Measurements from ENCODE around the gene PPP1R1C.

Gene PPP1R1C

DNA sequence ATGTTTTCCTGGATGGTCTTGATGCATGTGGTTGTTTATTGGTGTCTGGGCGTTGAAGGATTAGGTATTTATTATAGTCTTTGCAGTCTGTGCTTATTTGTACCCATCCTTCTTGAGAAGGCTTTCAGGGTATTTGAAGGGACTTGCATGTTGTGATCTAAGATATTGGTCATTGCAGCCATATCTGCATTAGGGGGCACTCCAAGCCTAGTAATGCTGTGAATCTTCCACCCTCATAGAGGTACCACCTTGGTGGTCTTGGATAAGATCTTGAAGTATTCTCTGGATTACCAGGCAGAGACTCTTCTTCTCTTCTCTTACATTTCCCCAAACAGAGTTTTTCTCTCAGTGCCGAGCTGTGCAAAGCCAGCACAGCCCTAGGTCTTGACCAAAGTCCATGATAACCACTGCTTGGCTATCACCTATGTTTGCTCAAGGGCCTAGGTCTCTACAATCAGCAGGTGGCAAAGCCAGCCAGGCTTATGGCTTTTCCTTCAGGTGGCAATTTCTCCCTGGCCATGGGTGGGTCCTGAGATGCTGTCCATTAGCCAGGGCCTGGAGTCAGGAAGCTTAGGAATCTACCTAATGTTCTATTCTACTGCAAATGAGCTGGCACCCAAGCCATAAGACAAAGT lies 15.4 kb upstream of the PPP1R1C start:
- intact Hi-C loops (cut with DNase I): no loop called here
- no peak for DNase-seq

DNA sequence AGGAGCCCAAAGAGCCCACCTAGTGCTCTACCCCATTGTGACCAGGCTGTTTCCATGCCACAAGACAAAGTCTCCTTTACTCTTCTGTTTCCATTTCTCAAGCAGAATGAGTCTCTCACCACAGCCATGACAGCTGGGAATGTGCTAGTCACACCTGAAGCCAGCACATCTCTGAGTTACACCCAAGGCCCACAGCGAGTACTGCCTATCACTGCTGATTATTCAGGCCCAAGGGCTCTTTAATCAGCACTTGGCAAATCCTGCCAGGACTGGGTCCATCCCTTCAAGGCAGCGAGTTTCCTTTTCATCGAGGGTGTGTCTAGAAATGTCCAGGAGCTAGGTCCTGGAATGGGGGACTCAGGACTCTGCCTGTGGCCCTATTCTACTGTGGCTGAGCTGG lies 14.6 kb upstream of the PPP1R1C start:
- intact Hi-C loops (cut with DNase I): no loop called here
- no peak for DNase-seq

DNA sequence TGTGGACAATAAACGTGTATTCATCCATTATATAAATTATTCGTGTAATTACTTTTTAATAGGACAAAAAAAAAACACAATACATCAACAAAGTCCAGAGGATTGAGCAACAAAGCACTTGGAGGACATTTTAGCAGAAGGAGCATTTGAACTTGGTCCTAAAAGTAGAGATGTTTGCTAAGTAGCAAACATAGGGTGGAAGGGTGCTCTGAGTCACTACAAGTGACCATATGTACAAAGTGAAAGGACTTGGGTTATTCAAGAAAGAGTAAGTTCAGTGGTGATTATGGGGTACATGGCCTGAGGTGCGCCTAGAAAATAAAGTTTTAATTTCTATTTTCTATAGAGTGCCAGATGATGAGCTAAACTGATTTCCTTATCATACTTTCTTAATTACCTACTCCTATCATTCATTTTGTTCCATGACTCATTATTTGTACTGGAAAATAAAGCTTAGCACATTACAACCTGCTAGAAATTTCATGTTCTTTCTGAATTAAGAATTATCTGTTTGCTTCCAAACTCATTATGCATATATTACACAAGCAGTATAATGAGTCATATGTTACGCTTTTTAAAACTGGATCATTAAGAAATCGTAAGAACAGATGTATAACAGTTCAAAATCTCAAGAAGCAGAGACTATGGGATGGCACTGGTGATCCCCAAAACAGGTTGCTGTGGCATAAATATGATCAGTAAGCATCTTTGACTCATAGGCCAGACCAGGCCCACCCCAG lies 13.1 kb upstream of the PPP1R1C start:
- intact Hi-C loops (cut with DNase I): no loop called here
- no peak for DNase-seq

DNA sequence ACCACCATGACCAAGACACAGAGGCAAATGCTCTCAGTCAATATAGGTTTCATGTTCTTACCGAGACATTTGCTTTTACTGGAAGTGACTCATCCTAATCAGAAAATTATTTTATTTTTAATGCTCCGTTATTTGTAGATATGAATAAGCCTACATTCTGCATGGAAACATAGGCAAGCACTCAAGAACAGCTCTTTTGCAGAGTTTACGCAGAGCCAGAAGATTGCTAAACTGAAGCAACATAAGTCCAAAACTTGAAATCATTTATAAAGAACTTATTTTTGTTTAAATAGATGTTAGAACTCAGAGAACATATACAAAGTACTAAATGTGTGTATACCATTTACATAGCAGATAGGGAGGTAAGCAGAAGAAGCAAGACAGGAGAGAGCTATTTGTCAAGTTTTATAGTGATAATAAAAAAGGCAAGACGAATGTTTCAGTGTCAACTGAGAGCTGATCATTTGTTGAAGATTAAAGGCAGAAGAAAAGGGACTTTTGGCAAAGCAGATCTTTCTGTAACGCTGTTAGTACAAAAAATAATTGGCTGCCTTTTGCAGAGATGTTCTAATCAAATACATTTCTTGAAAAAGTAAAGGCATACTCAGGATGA lies 12.4 kb upstream of the PPP1R1C start:
- intact Hi-C loops (cut with DNase I): no loop called here
- no peak for DNase-seq

DNA sequence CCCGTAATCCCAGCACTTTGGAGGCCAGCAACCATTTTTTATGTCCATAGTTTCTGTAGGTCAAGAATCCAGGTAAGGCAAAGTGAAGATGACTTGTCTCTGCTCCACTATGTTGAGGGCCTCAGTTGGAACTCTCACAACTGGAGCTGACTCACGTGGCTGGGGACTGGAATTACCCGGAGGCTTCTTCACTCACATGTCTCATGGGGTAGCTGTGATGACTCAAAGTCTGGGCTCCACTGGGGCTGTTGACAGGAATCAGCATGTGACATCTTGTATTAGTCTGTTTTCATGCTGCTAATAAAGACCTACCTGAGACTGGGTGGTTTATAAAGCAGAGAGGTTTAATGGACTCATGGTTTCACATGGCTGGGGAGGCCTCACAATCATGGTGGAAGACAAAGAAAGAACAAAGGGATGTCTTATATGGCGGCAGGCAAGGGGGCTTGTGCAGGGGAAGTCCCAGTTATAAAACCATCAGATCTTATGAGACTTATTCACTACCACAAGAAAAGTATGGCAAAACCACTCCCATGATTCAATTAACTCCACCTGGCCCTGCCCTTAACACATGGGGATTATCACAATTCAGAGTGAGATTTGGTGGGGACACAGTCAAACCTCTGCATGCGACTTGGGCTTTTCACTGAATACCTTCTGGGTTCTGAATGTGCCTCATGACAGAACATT lies 7.8 kb upstream of the PPP1R1C start:
- intact Hi-C loops (cut with DNase I): no loop called here
- no peak for DNase-seq

DNA sequence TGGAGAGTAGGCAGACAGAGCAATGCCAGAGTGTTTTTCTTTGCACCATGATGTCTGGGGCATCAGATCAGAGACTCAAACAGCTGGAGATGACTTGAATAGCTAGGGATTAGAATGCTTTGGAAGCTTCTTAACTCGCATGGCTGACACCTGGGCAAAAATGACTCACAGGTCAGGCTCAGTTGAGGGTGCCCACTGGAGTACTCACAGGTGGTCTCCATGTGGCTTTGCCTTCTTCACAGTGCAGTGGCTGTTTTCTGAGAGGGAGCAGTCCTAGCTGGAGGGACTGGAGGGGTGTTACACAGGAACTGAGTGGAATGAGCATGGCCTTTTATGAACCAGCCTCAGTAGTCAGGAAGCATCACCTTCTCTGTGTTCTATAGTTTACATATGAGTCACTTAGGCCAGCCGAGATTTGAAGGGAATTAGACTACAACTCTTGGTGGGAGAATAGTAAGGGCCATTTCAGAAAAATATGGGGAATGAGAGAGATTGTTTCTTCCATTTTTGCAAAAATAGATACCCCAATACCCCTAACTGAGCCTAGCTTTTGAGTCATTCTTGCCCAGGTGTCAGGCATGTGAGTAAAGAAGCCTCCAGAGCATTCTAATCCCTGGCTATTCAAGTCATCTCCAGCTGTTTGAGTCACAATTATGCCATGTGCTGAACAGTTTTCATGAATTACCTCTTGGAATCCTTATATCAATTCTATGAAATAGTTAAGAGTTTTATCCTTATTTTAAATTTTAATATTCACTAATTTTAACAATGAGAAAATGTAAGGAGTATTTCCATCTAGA lies 7.1 kb upstream of the PPP1R1C start:
- intact Hi-C loops (cut with DNase I): no loop called here
- no peak for DNase-seq

DNA sequence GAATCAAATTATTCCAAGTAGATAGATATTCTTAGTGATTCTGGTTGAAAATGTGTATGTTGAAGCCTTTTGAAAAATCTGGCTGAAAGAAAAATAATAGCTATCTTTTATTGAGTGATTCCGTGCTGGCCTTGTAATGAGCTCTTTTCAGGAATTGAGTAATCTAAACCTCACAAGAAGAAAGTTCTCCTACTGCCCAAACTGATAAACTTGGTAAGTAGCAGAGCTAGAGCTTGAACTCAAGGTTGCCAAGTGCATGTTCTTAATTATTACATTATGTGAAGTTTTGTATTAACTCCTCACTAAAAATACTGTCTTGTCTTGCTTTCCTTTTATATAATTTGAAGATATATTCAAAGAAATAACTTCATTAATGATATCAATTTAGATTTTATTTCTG lies 1.6 kb upstream of the PPP1R1C start:
- intact Hi-C loops (cut with DNase I): no loop called here
- no peak for DNase-seq

DNA sequence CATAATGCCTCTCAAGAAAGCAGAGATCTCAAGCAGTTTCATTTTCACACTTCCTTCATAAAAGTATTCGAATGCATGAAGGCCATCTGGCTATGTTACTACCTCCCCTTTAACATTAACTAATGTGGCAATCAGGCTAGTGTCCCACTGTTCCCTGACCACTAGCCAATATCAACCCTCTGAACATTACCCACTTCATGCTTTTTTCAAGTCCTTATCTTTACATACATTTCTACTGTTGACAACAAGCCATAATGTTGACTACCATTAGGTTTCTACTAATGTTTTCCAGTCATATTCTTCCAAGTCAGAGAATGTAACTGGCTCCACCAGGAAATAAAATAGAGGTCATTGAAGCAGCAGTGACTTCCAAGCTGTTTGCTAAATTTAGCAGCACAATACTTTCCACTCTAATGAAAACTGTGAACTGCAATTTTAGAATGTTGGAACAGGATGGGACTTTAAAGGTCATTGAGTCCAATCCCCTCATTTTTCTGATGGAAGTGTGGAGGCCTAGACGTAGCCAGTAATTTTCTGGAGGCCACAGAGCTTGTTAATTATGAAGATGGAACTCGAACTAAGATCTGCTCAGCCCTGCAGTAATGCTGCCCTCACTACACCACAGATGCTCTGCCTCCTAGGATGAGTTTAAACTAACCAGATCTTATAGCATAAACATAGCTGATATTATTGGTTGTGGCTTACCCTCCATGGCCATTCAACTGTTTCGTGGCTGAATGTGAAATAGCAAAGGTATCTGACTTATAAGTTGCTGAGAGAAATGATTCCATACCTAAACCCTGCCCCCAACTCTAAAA lies 630 bp upstream of the PPP1R1C start:
- DNase-seq: no peak
- intact Hi-C loops (cut with DNase I): no loop called here

DNA sequence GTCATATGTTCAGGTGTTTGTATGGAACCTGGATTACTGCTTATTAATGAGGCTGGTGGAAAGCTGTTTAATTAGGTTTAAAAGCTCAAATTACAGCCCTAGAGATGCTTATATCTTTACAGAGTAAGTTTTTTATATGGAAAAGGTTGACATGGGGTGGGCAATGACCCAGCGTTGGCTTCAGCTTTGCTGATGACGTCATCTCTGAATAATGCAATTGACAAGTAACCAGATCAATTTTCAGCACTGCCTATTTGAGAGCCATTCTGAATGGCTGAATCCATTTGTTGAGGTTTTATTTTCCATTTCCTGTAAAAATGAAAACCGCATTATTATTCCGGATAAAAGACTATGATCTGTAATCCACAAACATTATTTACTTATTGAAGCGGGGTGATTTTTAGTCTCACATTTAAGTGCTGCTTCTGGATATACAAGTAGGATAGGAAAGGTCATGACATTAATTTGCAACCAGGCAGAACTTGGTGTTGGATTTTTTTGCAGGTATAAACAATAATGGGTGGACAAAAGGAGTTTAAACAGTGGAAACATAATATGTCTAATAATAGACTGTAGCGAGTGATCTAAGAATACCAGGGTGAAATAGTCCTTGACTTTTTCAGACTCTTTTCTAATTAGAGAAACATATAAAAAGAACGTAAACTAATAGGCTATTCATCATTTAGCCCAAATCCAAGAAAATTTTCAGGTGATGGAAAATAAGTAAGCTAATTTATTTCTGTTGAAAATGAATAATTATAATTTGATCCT lies 2.7 kb downstream of the PPP1R1C start:
- intact Hi-C loops (cut with DNase I): no loop called here
- peak in 1 of 10 donors; percentile 22 for DNase-seq

DNA sequence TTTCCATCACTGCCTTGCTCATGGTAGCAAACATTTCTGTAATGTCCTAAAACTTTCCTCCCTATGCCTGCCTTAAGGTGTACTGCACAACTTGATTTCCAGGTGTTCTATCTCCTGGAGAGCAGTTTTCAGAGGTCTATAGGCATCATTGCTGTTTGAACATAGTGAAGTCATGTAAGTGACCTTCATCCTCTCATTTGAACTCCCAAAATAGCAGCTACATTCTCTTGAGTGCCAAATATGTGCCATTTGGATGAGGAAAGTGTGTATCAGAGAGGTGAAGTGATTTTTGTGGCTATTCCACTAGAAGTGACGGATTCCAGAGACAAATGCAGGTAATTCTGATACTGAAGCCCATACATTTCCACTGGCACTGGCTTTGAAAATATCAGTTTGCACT lies 3.4 kb downstream of the PPP1R1C start:
- no peak for DNase-seq
- intact Hi-C loops (cut with DNase I): no loop called here

DNA sequence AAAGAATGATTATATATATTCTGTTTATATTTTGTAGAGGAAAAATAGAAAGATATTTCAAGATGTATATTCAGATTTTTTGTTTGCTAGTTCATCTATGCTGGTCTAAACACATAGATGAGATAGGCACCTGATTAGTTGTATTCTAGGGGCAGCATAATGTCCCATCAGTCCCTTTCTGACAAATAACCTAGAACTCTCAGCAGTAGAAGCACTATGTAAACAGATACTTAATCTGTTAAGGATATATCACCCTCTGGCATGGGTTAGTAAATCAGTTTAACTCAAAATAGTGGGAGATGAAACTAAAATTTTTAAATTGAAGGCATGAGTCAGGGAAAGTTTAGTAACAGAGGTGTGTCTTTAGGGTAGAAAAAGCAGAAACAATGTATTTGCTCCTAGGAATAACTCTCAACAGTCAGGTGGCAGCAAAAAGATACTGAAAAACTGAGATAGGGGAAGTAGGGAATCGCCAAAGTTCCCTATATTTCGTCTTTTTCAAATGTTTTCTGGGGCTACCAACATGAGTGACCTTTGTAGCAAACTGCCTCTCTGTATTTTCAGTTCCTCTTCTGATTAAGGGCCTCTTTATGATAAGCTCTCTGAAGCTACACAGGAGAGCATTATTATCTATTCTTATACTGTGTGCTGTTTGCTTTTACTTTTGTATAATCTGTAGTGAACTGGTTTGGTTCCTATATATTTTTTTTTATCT lies 5.7 kb downstream of the PPP1R1C start:
- intact Hi-C loops (cut with DNase I): no loop called here
- no peak for DNase-seq

DNA sequence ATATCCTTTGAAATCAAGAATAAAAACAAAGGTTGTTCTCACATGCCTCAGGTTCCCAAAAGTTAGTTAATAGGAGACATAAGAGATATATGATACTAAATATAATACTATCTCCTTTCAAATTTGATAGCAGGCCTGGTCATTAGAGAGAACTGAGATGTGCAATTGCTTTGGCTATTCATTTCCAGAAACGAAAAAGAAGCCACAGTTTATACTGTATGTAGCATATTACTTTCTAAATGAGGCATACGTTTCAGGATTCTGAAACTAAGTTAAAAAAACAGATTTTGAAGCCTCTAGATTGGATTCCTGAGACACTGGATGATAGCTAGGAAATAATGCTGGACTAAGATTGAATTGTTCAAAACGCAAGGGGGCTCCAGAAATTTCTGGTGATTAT lies 7.1 kb downstream of the PPP1R1C start:
- intact Hi-C loops (cut with DNase I): no loop called here
- DNase-seq: no peak

DNA sequence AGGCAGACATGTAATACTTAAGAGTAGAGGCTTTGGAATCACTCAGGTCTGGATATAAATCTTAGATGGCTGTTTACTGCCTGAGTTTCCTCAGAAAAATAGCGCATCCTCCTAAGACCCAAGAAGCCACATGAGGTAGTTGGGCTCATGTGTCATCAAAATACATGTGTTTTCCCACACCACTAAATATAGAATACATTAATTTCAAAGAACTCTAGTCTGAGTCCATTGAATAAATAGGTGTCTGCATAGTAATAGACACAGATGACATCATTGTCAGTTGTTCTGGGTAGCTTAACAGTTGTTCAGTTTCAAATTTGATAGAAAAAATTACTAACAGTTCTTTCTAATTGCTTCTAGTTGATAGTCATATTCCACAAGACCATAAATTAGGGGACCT lies 9.6 kb downstream of the PPP1R1C start:
- intact Hi-C loops (cut with DNase I): no loop called here
- DNase-seq: no peak

DNA sequence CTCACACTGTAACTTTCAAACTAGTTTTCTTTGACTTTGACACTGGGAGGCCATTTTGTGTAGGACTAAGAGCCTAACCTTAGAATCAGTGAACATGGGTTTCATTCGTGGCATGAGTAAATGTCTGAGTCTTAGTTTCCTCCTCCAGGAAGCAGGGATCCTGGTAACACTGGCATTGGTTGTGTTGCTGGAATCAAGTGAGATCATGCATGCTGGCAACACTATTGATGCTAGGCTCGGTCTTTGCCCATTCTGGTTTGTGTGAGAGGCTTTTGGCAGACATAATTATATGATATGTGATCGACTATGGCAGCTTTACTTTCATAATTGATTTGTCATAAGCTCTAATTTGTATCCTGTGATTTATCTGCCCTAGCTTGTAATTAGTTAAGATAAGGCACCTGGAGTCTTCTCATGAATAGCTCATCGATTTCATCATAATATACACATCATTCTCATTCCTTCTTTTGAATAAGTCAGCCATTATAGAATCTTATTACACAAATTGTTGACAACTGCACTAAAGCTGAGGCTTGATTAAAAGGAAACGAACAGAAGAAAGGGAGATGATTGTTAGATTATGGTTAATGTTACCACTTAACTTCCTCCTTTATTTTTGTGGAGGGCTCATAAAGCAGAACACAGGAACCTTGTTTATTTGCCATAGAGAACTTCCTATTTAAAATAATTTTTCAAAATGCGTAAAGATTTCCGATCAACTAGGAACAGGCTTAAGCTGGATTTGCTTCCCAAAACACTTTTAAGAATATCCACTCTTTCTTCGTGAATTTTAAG lies 12.6 kb downstream of the PPP1R1C start:
- intact Hi-C loops (cut with DNase I): no loop called here
- no peak for DNase-seq

DNA sequence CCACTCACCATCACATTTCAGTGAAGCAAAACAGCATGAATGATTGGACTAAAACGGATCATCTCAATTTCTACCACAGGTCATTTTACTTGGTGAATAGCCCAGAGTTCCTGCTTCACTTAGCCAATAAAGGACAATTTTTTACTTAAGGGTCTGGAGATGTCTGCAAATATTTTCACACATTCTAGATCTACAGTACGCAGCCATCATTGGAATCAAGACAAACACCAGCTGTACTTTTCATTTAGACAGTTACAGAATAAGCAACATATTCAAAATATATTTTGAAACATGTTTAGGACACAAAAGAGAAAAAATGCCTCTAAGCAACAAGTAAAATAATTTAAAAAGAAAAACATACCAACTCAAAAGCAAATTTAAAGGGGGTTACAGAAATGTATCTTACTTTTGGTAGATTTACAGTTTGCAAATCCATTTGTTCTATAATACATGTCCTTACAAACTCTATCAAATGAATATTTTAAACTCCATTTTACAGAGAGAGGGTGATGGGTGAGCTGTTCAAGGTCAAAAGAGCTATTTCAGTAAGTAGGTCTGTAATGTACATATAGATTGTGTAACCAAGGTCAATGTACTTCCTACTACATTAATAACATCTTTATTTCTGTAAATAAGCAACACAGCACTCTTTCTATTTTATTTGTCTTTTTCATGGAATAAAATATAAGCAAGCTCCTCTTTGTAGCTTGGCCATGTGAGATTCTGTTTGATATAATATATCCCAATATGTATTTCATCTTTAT lies 13.4 kb downstream of the PPP1R1C start:
- no peak for DNase-seq
- intact Hi-C loops (cut with DNase I): no loop called here

DNA sequence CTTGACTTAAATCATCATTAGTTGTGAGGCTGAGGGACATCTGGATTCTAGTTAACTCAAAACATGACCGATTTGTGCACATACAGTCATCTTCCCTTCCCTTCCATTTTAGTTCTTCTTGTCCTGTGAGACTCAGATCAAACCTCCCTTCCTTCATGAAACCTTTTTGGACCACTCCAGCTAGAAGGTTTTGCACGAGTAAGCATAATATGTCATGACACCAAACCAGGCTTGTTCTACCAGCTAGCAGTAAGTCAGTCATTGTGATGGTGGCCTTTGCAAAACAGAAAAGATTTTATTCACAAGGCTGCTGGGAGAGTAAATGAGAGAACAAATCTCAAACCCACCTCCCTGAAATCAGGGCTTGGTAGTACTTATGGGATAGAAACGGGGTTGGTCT lies 14.3 kb downstream of the PPP1R1C start:
- DNase-seq: no peak
- intact Hi-C loops (cut with DNase I): no loop called here

DNA sequence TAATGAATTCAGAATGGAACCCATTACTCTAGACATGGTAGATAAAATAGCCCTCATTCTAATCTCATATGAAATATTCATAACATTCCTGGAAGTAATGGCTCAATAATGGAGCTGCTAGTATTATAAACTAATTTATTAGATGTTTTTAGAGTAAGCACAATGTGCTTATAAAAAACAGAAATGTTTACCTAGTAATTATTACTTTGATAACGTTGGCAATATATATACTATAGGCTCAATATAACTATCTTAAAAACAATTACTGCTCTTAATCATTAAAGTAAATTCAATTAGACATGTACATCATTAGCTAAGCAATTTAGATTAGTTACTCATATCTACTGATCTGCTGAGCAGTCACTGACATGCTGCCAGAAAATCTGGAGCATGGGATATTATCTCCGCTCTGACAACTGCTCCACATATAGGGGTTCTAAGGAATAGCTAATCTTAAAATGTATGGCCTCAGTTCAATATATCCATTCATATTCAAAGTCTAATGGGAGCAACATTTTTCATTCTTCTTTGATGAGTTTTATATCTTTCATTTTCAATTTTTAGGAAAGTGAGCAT lies 19.4 kb downstream of the PPP1R1C start:
- no peak for DNase-seq
- intact Hi-C loops (cut with DNase I): no loop called here
